GM19324 (cell line): ENCODE data around the gene KCP.
A peak's percentile ranks its signal among the peaks of the same experiment; 100 is the strongest.

Source experiments
- ATAC-seq: cut with Tn5 transposase; IDR thresholded peaks from one replicate; pipeline ENCODE4 v1.9.1; 2021; ENCODE audit warnings: mild to moderate bottlenecking, moderate library complexity; ENCODE audit not compliant: unreplicated experiment, low FRiP score

The KCP gene

GRCh38 chr7:128876586-128876977 lies 33.9 kb downstream of the KCP start:
- ATAC-seq = no peak

DNA sequence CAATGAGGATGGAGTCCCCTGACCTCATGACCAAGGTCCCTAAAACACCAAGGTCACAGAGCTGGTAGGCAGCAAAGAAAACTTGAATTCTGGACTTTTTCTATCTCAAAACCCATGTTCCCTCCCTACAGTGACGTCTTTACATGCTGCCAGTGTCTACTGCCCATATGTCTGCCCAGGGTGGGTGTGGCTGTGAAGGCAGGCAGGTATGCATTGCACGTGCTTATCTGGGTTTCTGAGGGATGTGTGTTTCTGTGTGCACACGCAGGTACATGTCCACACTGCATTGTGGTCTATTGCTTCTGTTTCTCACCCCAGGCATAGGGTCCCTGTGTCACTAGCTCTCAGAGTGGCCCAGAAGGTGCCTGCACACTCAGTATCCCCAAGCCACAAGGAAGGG lies 34.4 kb downstream of the KCP start:
- ATAC-seq = no peak

GRCh38 chr7:128875523-128875948 lies 35.0 kb downstream of the KCP start:
- no peak for ATAC-seq

GRCh38 chr7:128874140-128875031 lies 36.1 kb downstream of the KCP start:
- no peak for ATAC-seq

- ATAC-seq = no peak
Observed at GRCh38 chr7:128873234-128873633, 37.3 kb downstream of the KCP start.

GRCh38 chr7:128872394-128872824 lies 38.1 kb downstream of the KCP start:
- no peak for ATAC-seq

- no peak for ATAC-seq
Observed at GRCh38 chr7:128871050-128871449, 39.5 kb downstream of the KCP start.

- ATAC-seq = no peak
Observed at GRCh38 chr7:128869944-128870285, 40.6 kb downstream of the KCP start.

DNA sequence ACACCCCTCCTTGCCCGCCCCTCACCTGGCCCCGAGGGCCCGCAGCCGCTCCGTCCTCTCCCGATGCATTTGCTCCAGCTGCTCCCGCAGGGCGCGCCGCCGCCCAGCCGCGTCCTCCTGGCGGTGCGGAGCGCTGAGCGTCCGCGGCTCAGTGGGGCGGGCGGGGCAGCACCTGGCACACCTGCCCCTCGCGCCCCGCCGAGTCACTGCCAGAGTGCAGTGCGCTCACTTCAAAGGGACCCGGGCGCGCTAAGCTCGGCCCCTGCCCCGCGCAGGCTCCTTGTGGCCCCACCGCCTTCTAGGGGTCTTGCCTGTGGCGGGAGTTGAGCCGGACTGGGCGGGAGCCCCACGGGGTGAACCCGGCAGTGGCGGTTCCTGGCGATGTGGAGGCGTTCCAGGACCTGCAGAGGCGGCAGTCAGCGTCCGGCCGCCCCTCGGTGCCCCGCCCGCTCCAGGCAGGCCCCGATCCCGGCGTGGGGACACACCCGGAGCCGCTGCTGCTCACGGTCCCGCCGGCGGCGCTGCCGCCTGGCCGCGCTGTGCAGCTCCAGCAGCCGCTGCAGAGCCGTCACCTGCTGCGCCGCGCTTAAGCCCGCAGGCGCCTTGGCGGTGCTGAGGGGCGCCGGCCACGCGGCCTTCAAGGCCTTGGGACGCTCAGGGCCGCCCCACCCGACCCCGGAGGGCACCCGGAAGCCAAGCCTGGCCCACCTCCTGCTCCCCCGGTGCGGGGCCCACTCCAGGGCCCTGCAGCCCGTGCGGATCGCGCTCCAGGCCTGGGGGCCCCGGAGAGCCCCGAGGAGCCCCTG lies 41.2 kb downstream of the KCP start:
- peak; percentile 59 for ATAC-seq

DNA sequence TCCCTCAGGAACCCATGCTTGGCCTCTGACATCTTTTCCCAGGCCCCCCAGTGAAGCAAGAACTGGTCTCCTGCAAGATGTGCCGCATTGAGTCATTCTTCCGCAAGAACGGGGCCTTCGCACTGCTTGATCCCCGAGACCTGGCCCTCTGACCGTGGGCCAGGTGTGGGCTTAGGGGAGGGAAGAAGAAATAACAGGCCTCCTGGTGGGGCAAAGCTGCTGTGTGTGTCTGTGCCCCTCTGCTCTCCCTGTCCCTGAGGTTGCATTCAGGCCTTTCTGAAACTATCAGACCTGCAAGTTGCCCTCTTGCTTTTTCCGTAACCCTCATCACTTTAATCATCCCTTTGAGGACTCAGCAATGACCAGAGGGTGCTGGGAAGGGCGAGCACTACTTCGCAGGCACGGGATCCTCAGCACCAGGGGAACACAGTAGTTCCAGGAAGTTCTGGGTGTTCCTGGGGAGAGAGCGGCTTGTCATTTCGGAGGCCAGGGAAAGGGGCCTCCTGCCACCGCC lies 41.8 kb downstream of the KCP start:
- no peak for ATAC-seq

- no peak for ATAC-seq
Observed at GRCh38 chr7:128867842-128868623, 42.5 kb downstream of the KCP start.

GRCh38 chr7:128867241-128867640 lies 43.3 kb downstream of the KCP start:
- ATAC-seq = no peak

DNA sequence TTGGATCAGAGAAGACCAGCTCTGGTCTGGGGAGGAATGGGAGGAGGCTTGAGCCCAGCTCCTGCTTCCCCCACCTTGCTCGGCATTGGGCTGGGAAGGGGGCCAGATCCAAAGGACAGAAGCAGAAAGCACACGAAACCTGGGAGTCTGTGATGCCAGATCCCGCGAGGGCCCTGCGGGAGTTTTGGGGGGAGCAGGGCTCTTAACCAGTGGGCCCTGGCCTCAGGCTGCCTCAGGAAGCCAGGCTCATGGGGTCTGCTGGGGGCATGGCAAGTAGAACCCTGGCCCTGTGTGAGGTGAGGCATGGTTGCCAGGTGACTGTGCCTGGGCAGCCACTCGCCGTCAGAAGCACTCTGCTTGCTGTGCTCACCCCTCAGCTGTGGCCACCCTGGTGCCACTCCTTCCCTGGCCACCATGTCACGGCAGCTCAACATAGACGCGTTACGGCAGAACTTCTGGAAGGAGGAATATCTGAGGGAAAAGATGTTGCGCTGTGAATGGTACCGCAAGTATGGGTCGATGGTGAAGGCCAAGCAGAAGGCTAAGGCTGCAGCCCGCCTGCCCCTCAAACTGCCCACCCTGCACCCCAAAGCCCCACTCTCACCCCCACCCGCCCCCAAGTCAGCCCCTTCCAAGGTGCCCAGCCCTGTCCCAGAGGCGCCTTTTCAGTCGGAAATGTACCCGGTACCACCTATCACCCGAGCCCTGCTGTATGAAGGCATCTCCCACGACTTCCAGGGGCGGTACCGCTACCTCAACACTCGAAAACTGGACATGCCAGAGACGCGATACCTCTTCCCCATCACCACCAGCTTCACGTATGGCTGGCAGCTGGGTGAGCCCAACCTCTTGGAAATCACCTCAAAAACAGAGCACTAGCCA lies 44.3 kb downstream of the KCP start:
- ATAC-seq = no peak

DNA sequence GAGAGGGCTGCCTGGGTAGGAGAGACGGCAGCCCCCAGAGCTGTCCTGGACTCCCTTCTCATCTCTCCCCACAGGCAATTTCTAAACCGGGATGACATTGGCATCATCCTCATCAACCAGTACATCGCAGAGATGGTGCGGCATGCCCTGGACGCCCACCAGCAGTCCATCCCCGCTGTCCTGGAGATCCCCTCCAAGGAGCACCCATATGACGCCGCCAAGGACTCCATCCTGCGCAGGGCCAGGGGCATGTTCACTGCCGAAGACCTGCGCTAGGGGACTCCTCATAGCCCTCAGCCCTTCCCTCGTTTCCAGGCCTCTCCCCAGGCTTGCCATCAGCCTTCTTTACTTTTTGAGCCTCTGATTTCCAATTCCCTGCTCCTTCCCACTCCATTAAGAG lies 45.2 kb downstream of the KCP start:
- no peak for ATAC-seq

GRCh38 chr7:128863433-128863989 lies 47.0 kb downstream of the KCP start:
- ATAC-seq = peak; percentile 13

GRCh38 chr7:128862571-128863432 lies 47.7 kb downstream of the KCP start, which contains the start of gene ATP6V1F:
Gene ATP6V1F (plus strand): TSS chr7:128862856. CDS start chr7:128862905, 49 bp downstream.
- peak; percentile 91 for ATAC-seq

DNA sequence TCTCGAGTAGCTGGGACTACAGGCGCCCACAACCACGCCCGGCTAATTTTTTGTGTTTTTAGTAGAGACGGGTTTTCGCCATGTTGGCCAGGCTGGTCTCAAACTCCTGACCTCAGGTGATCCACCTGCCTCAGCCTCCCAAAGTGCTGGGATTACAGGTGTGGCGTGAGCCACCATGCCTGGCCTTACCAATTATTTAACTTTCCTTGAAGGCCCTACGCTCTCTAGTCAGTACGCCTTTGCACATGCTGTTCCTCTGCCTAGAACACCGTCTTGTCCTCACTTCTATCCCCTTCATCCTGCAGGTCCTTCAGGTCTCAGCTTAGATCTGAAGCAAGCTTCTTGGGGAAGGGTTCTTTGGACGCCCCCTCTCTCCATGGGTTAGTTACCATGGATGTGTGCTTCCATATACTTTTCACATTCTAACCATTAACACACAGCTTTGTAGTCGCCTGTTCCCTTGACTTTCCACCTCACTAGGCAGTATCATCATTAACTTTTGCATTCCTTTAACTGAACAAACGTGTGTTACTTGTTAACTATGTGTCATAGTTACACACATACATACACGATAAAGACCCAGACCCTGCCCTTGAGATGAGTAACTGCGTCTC lies 48.4 kb downstream of the KCP start:
- no peak for ATAC-seq
